ENCODE results near the gene SLC39A10. TPM values are rescaled to one million over a fixed set of nuclear protein-coding genes. Genes with fewer than 3 reads are reported as not detected.

Gene SLC39A10
- total RNA-seq, 4 donors from 2014 or later: 8.0 to 13.6 (median 10.5) TPM

DNA sequence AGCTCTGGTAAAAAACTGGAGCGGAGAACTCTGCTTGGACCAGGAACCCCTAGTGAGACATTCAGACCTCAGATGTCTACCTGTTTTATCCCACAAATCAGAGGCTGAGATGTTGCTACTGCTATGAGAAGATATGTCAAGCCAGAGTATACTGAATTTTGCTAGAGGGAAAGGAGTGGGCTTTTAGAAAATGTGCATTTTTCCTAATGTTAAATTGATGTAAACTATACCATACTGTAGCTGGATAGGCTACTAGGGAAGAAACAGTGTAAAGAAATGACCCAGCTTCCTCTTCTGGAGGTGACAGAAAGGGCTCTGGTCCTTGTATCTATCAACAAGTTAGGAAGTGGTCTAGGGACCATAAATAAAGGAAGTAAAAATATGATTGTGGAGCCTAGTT, 65.0 kb downstream of the SLC39A10 start:
- 100% methylated on average over 1 of the region's 1 CpG for WGBS, 2 donors
- intact Hi-C loops (cut with DNase I; ENCODE audit: low total_unique reads): no loop called here
- no peak for TF ChIP-seq POLR2A (IDR thresholded peaks at IDR 0.05)
- TF ChIP-seq, protein P1, sequence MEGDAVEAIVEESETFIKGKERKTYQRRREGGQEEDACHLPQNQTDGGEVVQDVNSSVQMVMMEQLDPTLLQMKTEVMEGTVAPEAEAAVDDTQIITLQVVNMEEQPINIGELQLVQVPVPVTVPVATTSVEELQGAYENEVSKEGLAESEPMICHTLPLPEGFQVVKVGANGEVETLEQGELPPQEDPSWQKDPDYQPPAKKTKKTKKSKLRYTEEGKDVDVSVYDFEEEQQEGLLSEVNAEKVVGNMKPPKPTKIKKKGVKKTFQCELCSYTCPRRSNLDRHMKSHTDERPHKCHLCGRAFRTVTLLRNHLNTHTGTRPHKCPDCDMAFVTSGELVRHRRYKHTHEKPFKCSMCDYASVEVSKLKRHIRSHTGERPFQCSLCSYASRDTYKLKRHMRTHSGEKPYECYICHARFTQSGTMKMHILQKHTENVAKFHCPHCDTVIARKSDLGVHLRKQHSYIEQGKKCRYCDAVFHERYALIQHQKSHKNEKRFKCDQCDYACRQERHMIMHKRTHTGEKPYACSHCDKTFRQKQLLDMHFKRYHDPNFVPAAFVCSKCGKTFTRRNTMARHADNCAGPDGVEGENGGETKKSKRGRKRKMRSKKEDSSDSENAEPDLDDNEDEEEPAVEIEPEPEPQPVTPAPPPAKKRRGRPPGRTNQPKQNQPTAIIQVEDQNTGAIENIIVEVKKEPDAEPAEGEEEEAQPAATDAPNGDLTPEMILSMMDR (IDR thresholded peaks at IDR 0.05): no peak
- no peak for DNase-seq (ENCODE audit: low spot score in 2 of 2)
- no peak overlapping the region for H3K4me3 ChIP-seq (ENCODE audit: low read depth, poor library complexity, severe bottlenecking)

DNA sequence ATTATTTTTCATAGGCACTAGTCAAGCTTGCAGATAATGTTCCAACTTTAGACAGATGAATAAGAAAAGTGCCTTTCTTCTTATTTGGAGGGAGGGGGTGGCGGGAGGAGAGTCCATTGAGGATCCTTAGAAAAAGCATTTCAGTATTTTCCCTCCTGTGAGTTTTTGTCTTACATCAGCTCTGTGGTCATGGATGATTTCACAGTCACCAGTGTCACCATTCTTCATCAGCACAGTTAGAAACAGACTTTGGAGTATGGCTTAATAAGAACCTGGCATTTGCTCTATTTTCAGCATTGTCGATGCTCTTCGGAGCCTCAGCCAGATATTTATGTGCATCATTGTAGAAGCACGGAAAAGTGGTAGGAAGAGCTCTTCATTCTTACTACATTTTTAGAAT, 70.1 kb downstream of the SLC39A10 start:
- DNase-seq (ENCODE audit: low spot score in 2 of 2): no peak
- intact Hi-C loops (cut with DNase I; ENCODE audit: low total_unique reads): no loop called here
- no peak for TF ChIP-seq POLR2A (IDR thresholded peaks at IDR 0.05)
- TF ChIP-seq, protein P1 (IDR thresholded peaks at IDR 0.05): no peak
- H3K4me3 ChIP-seq (ENCODE audit: low read depth, poor library complexity, severe bottlenecking): no peak overlapping the region
- WGBS, 2 donors: 94 to 97% methylated on average over 4 of the region's 4 CpGs

DNA sequence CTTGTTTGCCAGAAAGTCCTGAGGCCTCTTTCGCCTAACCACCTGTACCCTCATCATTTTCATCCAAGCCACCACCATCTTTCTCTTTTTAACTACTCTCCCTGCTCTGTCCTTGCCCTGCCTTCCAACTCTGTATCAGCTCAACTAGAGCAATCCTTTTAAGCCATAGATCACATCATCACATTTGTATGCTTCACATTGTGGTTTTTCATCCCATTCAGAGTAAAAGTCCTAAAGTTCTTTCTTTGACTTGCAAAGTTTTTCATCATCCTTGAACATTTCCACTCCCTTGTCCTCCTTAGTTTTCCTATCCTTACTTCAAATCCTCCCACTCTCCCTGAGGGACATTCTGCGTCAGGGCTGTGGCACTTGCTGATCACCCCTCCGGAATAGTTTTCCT, 73.9 kb downstream of the SLC39A10 start:
- TF ChIP-seq, protein P1 (IDR thresholded peaks at IDR 0.05): no peak
- no peak for TF ChIP-seq POLR2A (IDR thresholded peaks at IDR 0.05)
- DNase-seq (ENCODE audit: low spot score in 2 of 2): no peak
- H3K4me3 ChIP-seq (ENCODE audit: low read depth, poor library complexity, severe bottlenecking): no peak overlapping the region
- intact Hi-C loops (cut with DNase I; ENCODE audit: low total_unique reads): no loop called here
- WGBS, 2 donors: 97% methylated on average over 3 of the region's 3 CpGs

DNA sequence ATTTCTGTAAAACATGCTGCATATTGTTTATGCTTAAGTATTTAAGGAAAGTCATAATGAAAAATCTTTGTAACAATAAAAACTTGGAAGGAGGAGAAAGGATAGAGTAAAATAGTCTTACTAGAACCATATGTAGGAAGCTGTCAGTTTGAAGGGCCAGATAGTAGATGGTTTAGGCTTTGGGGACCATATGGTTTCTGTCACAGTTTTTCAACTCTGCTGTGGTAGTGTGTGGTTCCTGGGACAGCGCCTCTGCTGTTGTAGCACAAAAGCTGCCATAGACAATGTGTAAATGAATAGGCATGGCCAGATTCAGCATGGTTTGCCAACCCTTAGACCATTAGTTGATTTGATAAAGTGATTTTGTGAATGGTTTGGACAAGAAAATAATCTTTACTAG, 75.5 kb downstream of the SLC39A10 start:
- no peak for TF ChIP-seq POLR2A (IDR thresholded peaks at IDR 0.05)
- TF ChIP-seq, protein P1 (IDR thresholded peaks at IDR 0.05): no peak
- 61 to 87% methylated on average over 1 of the region's 1 CpG for WGBS, 2 donors
- intact Hi-C loops (cut with DNase I; ENCODE audit: low total_unique reads): no loop called here
- no peak for DNase-seq (ENCODE audit: low spot score in 2 of 2)
- H3K4me3 ChIP-seq (ENCODE audit: low read depth, poor library complexity, severe bottlenecking): no peak overlapping the region

DNA sequence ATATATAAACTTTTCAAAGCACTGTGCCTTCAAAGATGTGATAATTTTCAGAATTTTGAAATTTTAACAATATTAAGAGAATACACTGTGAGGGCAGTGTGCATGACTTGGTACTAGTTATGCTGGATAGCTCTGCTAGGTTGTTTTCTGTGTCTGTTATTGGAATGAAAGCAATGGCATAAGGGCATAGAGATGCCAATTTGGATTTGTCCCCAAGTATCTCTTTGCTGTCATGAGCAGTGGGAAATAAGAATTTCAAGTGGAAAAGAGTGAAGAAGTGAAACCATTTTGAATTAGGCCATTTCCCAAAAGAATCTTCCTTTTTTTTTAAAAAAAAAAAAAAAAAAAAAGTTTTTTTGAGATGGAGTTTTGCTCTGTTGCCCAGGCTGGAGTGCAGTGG, 76.8 kb downstream of the SLC39A10 start:
- no peak overlapping the region for H3K4me3 ChIP-seq (ENCODE audit: low read depth, poor library complexity, severe bottlenecking)
- intact Hi-C loops (cut with DNase I; ENCODE audit: low total_unique reads): no loop called here
- no peak for TF ChIP-seq POLR2A (IDR thresholded peaks at IDR 0.05)
- TF ChIP-seq, protein P1 (IDR thresholded peaks at IDR 0.05): no peak
- no peak for DNase-seq (ENCODE audit: low spot score in 2 of 2)

DNA sequence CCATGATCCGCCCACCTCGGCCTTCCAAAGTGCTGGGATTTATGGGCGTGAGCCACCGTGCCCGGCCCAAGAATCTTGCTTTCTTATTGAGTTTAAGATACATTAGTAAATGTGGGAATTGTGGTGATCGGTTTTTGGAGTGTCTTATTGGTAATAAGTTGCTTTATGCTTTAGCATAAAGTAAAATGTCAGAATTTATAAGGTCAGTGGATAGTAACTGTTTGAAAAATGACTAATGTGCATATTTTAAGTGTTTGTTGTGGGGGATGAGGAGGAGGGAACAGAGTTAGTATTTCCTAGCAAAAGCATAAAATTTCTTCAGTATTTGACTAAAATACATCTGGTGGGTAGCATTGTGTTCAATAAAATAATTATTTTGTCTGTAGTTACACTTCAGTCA, 77.4 kb downstream of the SLC39A10 start:
- no peak for DNase-seq (ENCODE audit: low spot score in 2 of 2)
- intact Hi-C loops (cut with DNase I; ENCODE audit: low total_unique reads): no loop called here
- no peak overlapping the region for H3K4me3 ChIP-seq (ENCODE audit: low read depth, poor library complexity, severe bottlenecking)
- 93 to 97% methylated on average over 6 of the region's 6 CpGs for WGBS, 2 donors
- TF ChIP-seq, protein P1 (IDR thresholded peaks at IDR 0.05): no peak
- no peak for TF ChIP-seq POLR2A (IDR thresholded peaks at IDR 0.05)
